ENCODE data around the gene DNAJA4.

The DNAJA4 gene

DNA sequence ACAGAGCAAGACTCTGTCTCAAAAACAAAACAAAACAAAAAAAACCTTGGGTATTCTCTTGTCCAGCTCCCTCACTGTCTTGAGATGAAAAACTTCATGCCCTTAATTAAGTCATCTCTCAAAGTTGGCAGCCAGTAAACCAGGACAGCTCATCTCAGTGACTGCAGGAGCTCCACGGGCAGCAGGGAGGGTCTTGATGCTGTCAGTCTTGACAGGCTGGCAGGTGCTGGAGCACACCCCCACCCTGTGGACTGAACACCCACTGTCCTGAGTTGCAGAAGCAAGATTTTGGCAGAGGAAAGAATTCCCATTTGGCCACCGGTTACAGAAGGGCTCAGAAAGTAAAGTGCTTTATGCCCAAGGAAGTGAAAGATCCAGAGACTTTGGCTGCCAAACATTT, 8.0 kb downstream of the DNAJA4 start:
- no peak for DNase-seq (ENCODE audit: low read depth, low spot score)
- no peak overlapping the region for H3K4me3 ChIP-seq (ENCODE audit: low read length)

DNA sequence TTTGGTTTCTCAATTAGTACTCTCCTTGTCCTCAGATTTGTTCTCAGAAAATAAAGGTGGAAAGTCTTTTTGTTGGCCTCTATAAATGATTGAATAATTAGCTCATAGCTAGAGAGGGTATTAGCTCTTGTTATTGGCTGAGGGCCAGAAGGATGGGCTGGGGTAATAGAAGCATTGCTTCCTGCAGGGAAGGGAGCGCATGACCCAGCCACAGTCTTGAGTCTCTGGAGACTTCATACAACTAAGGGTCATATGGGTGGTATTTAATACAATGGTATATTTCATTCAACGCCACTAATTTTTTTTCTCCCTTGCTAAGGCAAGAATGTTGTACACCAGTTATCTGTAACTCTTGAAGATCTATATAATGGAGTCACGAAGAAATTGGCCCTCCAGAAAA, 8.4 kb downstream of the DNAJA4 start:
- no peak overlapping the region for H3K4me3 ChIP-seq (ENCODE audit: low read length)
- no peak for DNase-seq (ENCODE audit: low read depth, low spot score)

DNA sequence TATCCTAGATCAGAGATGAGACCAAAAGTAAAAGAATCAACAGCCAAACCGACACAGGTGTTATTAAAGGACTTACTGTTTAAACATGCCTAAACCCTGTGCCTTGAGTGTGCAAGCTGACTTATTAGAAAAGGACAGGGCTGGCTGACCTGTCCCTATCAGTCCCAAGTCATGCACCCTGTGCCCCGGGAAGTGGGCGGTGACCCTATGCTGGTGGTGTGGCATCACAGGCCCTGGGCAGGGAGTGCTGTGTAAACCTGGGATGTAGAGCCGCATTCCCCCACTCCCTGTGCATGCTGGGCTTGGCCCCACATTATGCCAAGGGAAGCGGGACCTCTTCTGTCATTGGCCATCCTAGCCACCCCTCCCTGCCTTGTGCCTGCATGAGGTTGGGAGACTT, 10.6 kb downstream of the DNAJA4 start:
- no peak overlapping the region for H3K4me3 ChIP-seq (ENCODE audit: low read length)
- DNase-seq (ENCODE audit: low read depth, low spot score): no peak

DNA sequence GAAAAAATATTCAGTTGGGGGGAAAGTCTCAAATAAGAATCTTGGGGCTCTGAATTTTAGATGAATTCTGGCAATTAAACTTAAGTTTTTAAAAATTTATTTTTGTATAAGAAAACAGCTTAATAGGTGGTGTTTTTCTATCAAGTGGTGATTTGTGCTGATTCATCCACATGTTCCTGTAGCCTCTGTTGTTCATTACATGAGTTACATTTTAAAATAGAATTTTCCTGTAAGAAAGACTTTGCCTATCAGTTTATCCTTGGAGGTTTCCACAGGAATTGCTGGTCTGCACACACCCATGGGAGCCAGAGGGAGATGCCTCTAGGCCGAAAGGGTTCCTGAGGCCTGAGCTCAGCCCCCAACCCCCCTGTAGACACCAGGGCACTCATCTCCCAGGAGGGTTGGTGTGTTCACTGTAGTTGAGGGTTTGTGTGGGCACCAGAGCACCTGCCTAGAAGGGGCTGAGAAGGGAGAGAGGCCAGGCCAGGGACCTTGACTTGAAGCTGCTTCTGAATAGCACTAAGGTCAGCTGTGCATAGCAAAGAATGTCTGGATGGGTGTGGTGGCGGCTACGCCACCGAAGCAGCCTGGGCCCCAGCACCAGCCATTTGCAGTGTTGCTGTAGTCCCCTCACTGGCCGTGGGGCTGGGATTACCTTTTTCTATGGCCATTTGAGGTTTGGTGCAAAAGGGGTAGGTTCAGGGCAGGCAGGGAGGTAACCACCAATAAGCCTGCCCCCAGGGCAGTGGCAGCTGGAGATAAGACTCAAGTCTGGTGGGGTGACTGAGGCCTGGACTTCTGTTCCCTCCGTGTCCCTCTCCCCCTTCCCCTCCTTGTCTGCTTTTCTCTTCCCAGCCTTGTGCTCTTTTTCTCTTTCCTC, 11.9 kb downstream of the DNAJA4 start:
- no peak for DNase-seq (ENCODE audit: low read depth, low spot score)
- H3K4me3 ChIP-seq (ENCODE audit: low read length): no peak overlapping the region

DNA sequence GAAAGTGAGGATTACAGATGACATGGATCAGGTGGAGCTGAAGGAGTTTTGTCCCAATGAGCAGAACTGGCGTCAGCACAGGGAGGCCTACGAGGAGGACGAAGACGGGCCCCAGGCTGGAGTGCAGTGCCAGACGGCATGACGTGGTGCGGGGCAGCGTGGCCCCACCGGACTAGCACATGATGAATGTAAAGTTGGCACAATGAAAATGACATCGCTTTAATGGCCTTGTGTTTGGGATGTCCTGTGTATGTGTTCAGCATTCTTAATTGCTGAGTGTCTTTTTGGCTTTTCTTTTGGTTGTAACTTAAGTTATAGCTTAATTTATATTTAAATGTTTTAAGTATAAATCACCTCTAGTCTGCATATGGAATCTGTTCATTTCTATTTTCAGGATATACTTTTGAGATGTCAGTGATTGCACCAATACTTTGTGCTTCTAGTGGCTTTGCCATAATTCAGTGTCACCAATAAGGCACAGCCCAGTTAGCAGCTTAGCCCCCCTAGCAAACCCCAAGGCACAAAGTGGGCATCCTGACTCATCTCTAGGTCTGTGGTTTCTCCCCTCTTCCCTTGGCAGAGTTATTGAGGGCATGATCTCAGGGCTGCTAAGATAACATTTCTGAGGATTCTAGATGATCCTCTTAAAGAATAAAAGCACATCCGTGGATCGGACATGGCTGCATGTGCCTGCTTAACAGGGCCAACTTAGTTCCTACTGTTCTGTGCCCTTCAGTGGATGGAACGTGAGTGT, 16.1 kb downstream of the DNAJA4 start:
- no peak overlapping the region for H3K4me3 ChIP-seq (ENCODE audit: low read length)
- DNase-seq (ENCODE audit: low read depth, low spot score): no peak

DNA sequence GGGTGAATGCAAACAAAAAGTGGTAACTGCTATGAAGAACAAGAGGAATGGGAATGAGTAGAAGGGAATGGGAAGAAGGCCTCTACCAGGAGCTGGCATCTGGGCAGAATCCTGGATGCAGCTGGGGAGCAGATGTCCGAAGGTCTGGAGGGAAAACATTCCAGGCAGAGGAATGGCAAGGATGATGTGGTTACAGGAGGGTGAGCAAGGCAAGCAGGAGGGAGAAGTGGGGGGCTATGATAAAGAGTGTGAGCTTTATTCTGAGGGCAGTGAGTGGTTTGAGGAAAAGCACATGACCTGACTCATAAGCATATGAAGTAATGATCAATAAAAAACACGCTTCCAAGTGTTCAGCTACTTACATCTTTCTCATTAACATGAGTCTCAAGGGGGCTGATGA, 18.0 kb downstream of the DNAJA4 start:
- H3K4me3 ChIP-seq (ENCODE audit: low read length): no peak overlapping the region
- DNase-seq (ENCODE audit: low read depth, low spot score): no peak

DNA sequence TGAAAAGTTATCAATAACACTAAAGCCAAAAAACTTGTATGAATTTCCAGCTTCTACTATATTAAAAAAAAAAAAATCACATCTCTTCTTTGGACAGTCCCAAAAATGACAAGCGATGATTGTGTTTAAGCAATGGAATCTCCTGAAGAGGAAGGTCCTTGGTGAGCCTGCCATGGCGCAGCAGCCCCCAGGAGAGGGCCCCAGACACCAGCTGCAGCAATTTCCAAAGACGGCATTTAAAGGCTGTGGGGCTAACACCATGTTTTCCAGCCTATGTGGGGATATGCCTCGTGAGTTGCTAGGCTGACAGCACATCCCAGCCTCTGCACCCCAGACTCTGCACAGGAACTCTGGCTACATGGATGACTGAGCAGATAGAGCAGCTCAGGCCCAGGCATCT, 20.4 kb downstream of the DNAJA4 start:
- no peak for DNase-seq (ENCODE audit: low read depth, low spot score)
- H3K4me3 ChIP-seq (ENCODE audit: low read length): no peak overlapping the region

DNA sequence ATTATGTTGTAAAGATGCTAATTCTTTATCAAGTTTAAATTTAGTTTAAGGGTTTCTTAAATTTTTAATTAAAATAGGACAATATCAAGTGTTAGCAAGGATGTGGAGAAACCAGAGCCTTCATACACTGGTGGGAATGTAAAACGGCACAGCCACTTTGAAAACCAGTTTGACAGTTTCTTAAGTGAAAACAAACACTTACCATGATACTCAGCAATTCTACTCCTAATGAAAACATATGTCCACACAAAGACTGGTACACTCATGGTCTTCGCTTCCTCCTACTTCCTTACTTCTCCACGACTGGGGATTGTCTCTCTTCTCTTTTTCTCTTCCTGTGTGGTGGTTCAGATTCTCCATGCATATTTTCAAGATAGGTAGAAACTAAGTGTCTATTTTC, 25.9 kb downstream of the DNAJA4 start:
- DNase-seq (ENCODE audit: low read depth, low spot score): no peak
- H3K4me3 ChIP-seq (ENCODE audit: low read length): no peak overlapping the region

DNA sequence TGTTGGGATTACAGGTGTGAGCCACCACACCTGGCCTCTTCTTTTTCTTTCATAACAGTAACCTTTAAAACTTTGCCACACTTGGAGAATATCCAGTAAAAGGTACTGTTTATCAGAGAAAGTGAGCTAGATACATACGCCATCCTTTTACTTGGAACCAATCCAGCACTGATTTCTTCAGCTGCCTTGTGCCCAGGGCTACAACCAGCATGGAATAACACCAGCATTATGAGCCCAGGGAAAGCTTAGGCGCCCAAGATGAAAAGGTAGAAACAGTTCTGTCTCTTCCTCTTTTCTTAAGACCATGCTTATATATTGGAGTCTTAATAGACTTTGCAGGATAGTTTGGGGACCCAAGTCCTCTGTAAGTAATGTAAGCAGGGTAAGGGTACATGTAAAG, 26.7 kb downstream of the DNAJA4 start:
- DNase-seq (ENCODE audit: low read depth, low spot score): no peak

DNA sequence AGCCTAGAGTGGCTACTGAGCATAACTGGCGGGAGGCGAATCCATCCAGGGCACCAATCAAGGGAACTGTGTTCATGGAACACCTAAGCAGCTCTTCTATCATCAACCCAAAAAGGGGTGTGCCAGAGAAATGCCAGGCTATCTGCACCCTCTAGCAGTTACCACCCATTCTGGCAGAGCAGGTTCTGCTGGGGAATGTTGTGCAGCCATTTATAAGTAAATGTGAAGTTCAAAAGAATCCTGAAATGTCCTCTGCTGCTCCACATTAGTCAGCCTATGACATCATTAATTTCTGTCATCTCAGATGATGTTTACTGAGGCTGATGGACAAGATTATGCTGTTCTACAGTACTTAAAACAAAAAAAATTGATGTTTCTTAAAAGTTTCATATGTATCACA, 27.3 kb downstream of the DNAJA4 start:
- H3K4me3 ChIP-seq (ENCODE audit: low read length): no peak overlapping the region
- DNase-seq (ENCODE audit: low read depth, low spot score): no peak

More for the DNA sequence above, 26.7 kb downstream of the DNAJA4 start:
- no peak overlapping the region for H3K4me3 ChIP-seq (ENCODE audit: low read length)

DNA sequence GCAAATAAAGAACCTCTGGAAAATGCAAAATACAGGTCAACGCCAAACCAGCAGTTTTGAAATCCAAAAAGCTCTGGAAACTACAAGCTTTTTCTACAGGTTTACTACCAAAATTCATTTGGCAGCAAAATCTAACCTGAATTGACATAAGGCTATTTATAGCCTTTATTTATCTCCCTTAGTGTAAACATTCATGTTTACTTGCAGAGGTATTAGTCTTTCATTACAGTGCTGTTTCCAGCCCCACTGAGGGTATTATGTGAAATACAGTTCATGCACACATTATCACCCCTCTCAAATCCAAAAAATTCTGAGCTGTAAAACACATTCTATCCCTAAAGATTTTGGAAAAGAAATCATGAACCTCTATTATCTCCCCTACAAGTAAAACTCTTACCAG, 27.9 kb downstream of the DNAJA4 start:
- no peak for DNase-seq (ENCODE audit: low read depth, low spot score)
- H3K4me3 ChIP-seq (ENCODE audit: low read length): no peak overlapping the region

DNA sequence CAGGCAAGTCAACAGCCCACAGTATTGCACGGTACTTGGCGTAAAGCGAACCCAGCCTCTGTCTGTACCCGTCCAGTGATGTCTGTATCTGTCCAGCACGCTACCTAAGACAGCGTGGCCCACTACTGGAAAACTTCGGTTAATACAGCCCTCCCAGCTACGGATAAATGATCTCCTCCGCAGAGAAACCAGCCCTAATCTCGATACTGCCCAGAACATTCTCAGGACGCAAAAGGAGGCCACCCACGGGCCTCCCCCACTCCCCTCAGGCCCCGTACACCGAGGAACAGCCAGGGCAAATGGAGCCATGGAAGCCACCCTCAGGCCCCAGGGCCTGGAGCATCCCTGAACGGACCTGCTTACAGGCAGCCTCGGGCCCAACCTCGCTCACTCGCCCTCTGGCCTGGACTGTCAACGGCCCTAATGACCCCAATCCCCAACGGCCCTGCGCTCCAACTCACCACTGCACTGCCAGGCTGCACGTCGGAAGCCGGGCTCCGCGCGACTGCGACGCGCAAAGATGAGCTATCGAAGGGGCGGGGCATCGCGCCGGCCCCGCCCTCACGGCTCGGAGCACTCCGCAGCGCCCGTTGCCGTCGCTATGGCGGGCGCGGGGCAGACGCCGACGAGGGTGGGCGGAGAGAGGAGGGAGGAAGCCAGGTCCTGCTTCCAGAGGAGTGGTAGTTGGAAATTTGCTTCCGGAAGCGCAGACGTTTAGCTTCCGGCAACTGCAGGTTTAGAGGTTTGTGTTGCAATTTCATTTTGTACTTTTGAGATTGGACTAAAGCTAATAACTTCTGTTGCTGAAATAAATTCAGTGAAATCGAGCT, 35.0 kb downstream of the DNAJA4 start, which contains the start of gene SKIC8:
TSS of gene SKIC8 (minus strand) at position 509 of the 830 bp plus-strand sequence. CDS start 3,923 bp downstream, outside the sequence.
- H3K4me3 ChIP-seq (ENCODE audit: low read length): peak within 1 kb of the TSS; percentile 97
- DNase-seq (ENCODE audit: low read depth, low spot score): peak; percentile 91

DNA sequence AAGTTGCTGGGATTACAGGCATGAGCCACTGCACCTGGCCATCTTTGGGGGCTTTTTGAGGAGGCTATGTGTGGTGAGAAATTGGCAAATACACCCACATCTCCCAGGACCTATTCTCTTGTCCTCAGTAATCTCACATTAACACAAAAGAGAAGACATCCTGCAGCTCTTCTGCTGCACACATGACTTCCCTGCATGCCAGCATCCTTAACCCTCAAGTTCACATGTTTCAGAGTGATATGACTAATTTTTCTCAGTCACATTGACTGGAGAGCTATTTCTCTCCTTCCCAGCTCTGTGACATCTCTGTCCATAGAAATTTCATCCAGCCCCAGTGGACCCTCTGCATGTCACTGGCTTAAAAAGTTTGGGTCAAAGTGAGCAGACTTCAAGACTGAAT, 37.0 kb downstream of the DNAJA4 start:
- no peak overlapping the region for H3K4me3 ChIP-seq (ENCODE audit: low read length)
- no peak for DNase-seq (ENCODE audit: low read depth, low spot score)

DNA sequence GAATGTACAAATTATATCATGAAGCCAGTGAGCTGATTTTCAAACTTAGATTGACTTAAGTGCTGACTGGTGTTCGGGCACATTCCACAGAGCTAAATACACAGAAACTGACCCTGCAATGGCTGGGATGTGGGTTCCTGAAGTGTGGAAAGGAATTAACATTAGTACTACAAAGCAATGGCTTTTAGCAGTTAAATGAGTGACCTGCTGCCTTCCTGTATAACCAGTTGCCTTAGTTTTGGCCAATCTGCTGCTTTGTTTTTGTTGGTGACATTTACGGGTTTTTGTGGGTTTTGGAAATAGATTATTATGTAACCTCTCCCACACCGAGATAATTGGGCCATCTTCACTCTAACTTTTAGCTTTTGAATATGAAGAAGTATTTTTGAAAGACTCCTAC, 37.5 kb downstream of the DNAJA4 start:
- no peak overlapping the region for H3K4me3 ChIP-seq (ENCODE audit: low read length)
- DNase-seq (ENCODE audit: low read depth, low spot score): no peak

DNA sequence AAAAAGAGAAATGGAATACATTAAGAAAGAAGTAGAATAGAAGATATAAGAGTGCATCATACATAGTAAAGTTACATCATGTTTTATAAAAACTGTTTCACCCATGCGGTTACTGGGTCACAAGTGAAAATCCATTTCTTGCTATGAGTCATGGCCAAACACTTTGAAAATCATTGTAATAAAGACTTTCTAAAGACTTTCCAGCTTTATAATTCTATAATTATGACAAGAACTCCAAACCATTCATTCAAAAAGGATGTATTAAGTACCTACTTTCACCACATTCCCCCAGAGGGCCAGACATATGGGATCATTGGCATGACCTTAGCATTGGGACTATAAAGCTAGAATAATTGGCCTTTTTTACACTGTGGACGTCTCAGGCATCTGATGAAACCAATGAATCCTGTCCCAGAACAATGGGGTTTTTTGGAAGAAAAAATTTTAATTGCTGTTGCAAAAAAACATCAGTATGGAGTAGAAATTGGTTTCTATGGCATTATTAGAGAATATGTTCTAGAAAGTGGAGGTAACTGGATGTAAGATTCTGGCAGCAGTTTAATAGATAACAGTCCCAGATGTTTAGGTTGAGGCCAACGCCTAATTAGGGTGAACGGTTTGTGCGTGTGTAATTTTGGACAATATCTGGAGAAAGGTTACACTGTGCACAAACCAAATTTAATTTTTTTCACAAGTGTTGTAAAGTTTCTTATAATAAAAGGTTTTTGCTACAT, 38.4 kb downstream of the DNAJA4 start:
- H3K4me3 ChIP-seq (ENCODE audit: low read length): no peak overlapping the region
- DNase-seq (ENCODE audit: low read depth, low spot score): no peak

DNA sequence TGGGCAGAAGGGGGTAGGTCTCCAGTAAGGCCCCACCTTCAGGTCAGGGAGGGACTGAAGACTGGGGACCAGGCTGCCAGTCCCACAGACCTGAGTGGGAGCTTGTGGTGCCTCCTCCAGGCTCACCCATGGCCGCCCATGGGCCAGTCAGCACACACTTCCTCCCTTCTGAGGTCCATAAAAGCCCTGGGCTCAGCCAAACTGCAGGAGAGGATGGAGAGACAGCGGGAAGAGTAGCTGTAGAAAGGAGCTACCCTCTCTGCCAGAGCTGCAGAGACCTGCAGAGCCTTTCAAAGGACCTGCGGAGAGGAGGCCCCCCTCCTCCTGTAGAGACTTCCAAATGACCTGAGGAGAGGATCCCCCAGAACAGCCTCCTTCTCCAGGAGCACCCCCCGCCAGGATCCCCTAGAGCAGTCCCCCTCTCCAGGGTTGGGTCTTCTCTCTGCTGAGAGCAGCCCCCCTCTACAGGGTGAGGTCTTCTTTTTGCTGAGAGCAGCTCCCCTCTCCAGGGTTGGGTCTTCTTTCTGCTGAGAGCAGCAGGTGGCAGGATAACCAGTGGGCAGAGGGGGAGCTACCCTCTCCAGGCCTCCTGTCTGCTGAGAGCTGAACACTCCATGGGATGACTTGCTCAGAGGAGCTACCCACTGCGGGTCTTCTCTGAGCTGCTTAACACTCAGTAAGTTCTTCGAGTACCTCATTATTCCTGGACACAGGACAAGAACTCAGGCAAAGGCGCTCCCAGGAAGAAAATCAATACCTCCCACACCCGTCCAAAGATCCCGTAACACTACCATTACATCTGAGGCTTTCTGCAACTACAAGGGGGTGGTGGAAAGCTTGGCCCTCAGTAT, 40.1 kb downstream of the DNAJA4 start:
- no peak for DNase-seq (ENCODE audit: low read depth, low spot score)
- no peak overlapping the region for H3K4me3 ChIP-seq (ENCODE audit: low read length)

DNA sequence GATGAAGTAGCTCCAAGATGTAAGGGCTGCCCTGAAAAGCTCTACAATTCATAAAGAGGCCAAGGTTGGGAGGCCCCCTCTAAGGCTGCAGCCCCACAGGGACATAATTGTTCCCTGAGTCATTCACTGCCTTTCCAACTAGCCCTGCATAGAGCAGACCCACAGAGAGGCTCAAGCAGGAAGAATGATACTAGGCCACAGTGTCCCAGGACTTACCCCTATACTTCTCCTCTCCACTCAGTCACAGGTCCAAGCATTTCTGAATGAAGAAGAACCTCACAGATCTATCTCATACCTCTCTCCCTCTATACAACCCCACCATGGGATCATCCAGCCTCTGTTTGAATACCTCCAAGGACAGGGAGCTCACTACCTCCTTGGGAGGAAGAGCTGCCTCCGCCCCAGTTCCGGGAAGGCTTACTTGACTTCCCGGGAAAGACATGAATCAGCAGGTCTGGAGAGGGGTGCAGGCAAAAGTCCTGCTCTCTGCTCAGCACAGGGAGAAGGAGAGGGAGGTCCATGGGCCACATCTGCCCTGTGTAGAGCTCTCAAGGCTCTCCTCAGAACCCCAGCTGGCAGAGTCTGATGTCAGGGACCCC, 41.9 kb downstream of the DNAJA4 start:
- DNase-seq (ENCODE audit: low read depth, low spot score): no peak
- no peak overlapping the region for H3K4me3 ChIP-seq (ENCODE audit: low read length)

DNA sequence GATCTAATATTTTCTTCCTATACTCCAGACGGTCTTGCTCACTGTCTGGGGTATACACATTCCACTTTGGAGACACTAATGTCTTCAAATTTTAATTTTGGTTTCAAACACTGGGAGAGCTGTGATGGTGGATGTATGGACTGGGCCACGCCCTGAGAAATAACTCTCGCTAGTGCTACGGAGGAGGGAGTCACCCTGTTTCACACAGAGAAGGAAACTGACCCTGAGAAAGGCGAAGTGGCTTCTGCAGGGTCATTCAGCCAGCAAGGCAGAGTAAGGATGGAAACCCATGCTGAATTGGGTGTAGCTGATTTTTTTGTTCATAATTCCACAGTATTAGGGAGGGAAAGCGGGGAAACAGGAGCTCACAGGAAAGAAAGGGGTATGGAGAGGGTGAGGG, 43.6 kb downstream of the DNAJA4 start:
- DNase-seq (ENCODE audit: low read depth, low spot score): no peak
- H3K4me3 ChIP-seq (ENCODE audit: low read length): no peak overlapping the region

Data from Jurkat, Clone E6-1 (cell line).